Neural progenitor cell (in vitro differentiated cells): Measurements from ENCODE around the gene UMAD1.

Experiments
- EZH2 ChIP-seq: fragments of 200-600 bp; sonication (generic); IDR thresholded peaks from 2 replicates; pipeline ENCODE4 v1.6.1; 2017; ENCODE audit warnings: antibody characterized with exemption, mild to moderate bottlenecking, moderate library complexity
- TF ChIP-seq, protein P1 (sequence below): fragments of 200-600 bp; sonication (generic); IDR thresholded peaks from 2 replicates; pipeline ENCODE4 v1.5.1; 2017; ENCODE audit warnings: antibody characterized with exemption, mild to moderate bottlenecking

DNA sequence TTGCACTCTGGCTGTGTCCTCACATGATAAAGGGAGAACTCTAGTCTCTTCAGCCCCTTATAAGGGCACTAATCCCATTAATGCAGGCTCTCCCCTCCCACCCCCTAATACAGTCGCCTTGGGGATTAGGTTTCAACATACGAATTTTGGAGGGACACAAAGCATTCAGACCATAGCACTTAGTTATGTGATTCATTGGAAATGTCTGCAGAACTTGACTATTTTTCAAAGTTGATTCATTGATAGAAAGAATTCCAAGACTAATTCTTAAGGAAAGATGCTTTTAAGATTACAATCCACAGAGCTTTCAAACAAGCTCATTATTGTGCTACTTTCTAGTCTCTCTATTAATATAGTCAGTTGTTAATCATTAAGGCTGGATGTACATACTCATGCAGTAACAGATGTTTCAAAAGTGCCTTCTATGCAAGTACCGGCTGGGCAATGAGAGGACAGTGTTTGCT lies 163.2 kb downstream of the UMAD1 start:
- TF ChIP-seq, protein P1, sequence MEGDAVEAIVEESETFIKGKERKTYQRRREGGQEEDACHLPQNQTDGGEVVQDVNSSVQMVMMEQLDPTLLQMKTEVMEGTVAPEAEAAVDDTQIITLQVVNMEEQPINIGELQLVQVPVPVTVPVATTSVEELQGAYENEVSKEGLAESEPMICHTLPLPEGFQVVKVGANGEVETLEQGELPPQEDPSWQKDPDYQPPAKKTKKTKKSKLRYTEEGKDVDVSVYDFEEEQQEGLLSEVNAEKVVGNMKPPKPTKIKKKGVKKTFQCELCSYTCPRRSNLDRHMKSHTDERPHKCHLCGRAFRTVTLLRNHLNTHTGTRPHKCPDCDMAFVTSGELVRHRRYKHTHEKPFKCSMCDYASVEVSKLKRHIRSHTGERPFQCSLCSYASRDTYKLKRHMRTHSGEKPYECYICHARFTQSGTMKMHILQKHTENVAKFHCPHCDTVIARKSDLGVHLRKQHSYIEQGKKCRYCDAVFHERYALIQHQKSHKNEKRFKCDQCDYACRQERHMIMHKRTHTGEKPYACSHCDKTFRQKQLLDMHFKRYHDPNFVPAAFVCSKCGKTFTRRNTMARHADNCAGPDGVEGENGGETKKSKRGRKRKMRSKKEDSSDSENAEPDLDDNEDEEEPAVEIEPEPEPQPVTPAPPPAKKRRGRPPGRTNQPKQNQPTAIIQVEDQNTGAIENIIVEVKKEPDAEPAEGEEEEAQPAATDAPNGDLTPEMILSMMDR: no peak
- TF ChIP-seq EZH2: no peak
